ENCODE results near the gene RANBP1. TPM values are rescaled to one million over a fixed set of nuclear protein-coding genes. Genes with fewer than 3 reads are reported as not detected.

RANBP1 gene
- total and polyA plus RNA-seq, 8 donors = 63.7 to 184 (median 147) TPM

DNA sequence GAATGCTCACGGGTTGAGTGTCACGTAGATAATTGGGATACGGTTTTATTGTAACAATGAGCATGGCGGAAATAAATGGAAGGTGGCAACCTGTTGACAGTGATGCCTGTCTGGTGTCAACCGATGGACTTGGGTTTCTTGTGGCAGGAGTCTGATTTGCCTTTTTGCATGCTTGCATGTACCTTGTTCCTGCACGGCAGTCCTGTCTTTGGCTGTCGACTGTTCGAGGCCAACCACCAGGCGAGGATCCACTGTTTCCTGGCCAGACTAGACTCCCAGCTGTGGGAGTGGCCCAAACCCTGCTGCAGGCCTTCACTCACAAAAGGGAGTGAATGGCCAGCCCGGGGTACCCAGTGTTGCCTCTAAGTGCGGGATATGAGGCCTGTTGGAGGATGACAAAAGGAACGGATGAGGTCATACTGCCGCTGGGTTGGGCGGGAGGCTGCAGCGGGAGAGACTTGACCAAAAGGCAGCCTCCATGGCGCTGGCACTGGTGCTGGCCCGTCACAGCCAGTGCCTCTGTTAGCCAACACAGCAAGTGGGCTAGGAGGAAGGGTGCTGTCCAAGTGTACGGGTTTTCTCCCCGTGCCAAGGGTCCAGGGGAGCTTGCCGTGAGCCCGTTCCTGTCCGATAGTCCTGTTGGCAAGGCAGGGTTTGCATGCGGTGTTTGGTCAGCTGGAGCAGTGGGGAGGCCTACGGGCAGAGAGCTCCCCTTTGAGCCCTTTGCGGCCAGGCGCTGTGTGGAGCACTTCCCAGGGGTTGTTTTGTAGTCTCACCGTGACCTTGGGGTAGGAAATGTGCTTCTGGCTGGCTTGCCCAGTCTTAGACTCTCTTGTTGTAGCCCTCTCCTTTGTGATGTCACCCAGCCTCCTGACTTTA lies 34.9 kb upstream of the RANBP1 start:
- ATAC-seq (no peak), DNase-seq (peak; percentile 12 to 76 (median 44))
- Histone ChIP-seq H3K36me3 (peaks cover 0 to 6% of the 10 kb centered on the region in 2 donors), H3K4me3 (peak overlapping the region; percentile 76 to 80), H3K27me3 (no peaks in the 10 kb centered on the region), H3K27ac (peak overlapping the region; percentile 87 to 88), H3K9me3 (no peaks in the 10 kb centered on the region), H3K4me1 (peaks cover 13 to 58% of the 10 kb centered on the region in 2 donors)
- intact Hi-C loops (cut with DNase I) = no loop called here
- TF ChIP-seq, protein P1, sequence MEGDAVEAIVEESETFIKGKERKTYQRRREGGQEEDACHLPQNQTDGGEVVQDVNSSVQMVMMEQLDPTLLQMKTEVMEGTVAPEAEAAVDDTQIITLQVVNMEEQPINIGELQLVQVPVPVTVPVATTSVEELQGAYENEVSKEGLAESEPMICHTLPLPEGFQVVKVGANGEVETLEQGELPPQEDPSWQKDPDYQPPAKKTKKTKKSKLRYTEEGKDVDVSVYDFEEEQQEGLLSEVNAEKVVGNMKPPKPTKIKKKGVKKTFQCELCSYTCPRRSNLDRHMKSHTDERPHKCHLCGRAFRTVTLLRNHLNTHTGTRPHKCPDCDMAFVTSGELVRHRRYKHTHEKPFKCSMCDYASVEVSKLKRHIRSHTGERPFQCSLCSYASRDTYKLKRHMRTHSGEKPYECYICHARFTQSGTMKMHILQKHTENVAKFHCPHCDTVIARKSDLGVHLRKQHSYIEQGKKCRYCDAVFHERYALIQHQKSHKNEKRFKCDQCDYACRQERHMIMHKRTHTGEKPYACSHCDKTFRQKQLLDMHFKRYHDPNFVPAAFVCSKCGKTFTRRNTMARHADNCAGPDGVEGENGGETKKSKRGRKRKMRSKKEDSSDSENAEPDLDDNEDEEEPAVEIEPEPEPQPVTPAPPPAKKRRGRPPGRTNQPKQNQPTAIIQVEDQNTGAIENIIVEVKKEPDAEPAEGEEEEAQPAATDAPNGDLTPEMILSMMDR (IDR thresholded peaks at IDR 0.05) = no peak

DNA sequence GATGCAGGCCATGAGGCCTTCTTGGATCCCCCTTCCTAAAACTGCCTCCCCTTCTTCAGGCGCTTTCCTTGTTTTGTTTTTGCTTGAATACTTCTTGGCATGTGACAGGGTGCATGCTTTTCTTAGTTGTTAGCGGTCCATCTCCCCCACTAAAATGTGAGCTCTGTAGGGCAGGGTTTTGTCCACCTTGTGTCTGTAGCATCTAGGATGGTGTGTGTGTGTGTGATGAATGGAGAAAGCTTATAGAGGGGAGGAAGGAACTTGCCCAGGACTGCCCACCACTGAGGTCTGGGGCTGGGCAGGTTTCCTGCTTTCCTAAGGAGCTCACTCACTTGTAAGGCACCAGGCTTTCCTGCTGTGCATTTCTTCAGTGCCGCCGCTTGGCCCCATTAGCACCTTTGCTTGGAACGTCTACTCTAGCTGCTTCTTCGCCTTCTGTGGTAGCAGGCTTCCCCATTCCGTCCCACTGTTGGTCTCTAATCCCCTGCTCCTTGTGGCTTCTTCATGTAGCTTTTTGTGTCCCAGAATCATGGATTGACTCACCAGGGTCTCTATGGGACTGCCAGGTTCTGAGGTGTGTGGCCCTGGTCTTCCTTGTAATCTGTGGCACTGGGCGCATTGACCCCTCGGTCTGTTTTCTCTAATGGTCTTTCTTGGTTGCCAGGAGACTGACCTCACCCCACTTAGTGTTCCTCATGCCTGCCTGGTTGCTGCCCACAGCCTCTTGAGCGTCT lies 32.6 kb upstream of the RANBP1 start:
- Histone ChIP-seq H3K27ac (peak overlapping the region in 1 of 2 donors; percentile 18), H3K27me3 (no peaks in the 10 kb centered on the region), H3K9me3 (no peaks in the 10 kb centered on the region), H3K36me3 (peaks cover 0 to 29% of the 10 kb centered on the region in 2 donors), H3K4me1 (peaks cover 13 to 58% of the 10 kb centered on the region in 2 donors), H3K4me3 (no peak overlapping the region)
- no peak for ATAC-seq
- intact Hi-C loops (cut with DNase I) = no loop called here
- TF ChIP-seq, protein P1 (IDR thresholded peaks at IDR 0.05) = no peak
- DNase-seq = peak in 1 of 4 donors; percentile 23

DNA sequence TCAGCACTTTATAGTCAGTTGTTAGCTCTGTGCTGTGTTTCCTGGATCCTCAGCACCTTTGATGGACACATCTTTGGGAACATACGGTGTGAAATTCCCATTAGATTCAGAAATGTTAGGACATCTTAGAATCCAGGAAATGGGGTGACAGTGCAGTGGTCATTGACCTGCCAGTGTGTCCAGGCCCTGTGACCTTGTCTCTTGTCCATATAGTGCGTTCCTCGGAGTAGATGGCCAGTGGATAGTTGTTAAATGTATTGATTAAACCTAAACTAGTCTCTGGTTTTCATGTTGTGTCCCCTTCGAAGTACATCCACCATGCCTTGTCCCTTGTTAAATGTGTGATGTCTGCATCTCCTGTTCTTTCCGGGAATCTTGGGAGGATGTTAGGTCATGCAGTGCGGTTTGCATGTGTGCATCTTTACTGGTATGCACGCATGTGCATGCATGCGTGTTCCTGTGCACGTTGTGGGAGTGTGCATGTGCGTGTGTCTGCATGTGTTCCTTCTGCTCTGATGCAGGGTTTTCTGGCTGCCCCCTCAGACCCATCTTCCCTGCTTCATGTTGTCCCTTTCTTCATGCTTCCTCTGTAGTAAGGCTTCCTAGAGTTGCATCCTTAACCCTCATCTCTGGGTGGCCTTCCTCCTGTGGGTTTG lies 31.9 kb upstream of the RANBP1 start:
- peaks cover 0 to 36% of the 10 kb centered on the region in 2 donors for H3K36me3 ChIP-seq
- H3K27me3 ChIP-seq = no peaks in the 10 kb centered on the region
- intact Hi-C loops (cut with DNase I) = no loop called here
- DNase-seq (no peak), ATAC-seq (no peak)
- H3K27ac ChIP-seq = no peak overlapping the region
- no peak overlapping the region for H3K4me3 ChIP-seq
- no peaks in the 10 kb centered on the region for H3K9me3 ChIP-seq
- H3K4me1 ChIP-seq = peaks cover 13 to 57% of the 10 kb centered on the region in 2 donors
- TF ChIP-seq, protein P1 (IDR thresholded peaks at IDR 0.05) = no peak

DNA sequence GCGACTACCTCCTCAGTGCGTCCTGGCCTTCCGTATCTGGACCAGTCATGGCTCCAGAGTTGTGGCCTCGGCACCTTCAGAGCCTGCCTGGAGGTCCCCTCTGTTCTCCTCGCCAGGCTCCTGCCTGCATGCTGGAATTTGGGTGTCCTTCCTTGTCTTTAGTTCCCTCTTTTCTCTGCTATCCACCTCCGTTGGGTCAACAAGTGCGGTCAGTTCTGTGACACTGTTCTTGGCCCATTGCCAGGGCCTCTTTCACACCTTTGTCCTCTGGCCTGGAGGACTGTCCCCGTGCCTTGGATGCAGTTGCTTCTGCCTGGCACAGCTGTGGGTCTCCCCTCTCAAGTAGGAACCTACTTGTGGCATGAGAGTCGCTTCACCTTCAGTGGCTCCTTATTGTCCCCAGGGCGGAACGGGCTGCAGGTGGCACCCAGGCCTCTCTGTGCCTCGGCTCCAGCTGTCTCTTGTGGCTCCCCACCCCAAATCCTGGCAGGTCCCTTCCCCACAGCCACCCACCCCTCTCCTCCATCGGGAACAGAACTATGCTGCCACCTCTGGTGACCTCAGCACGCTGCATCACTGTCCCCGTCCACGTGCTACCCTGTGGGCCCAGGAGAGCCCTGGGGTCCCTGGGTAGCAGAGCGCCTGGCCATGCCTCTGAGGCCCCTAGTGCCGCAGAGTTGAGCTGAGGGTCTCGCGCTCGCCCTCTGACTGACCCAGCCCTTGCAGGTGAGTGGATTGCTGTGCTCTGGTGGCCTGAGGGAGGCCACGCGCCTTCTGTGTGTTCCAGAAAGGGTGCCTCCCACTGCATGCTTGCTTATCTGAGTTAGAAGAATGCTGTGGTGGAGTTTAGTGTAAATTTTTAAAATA lies 31.1 kb upstream of the RANBP1 start:
- TF ChIP-seq, protein P1 (IDR thresholded peaks at IDR 0.05) = no peak
- H3K9me3 ChIP-seq = no peaks in the 10 kb centered on the region
- peaks cover 0 to 44% of the 10 kb centered on the region in 2 donors for H3K36me3 ChIP-seq
- DNase-seq (peak in 1 of 4 donors; percentile 62), ATAC-seq (no peak)
- H3K27me3 ChIP-seq = no peaks in the 10 kb centered on the region
- intact Hi-C loops (cut with DNase I) = no loop called here
- H3K4me3 ChIP-seq = no peak overlapping the region
- peaks cover 13 to 52% of the 10 kb centered on the region in 2 donors for H3K4me1 ChIP-seq
- no peak overlapping the region for H3K27ac ChIP-seq

Data from left lung (tissue), 10 donors.